HG03558 (cell line): Measurements from ENCODE around the gene PRRX2.
"Not testable (repeated sequence)": the region's sequence is repeated elsewhere in the genome, so short reads cannot be mapped to it uniquely, and the experiment has no call there.

Source experiments
- ATAC-seq: cut with Tn5 transposase; IDR thresholded peaks from one replicate; pipeline ENCODE4 v1.9.1; 2021; ENCODE audit warnings: moderate number of reproducible peaks; ENCODE audit not compliant: unreplicated experiment; ENCODE audit errors: extremely low read depth

Gene PRRX2

DNA sequence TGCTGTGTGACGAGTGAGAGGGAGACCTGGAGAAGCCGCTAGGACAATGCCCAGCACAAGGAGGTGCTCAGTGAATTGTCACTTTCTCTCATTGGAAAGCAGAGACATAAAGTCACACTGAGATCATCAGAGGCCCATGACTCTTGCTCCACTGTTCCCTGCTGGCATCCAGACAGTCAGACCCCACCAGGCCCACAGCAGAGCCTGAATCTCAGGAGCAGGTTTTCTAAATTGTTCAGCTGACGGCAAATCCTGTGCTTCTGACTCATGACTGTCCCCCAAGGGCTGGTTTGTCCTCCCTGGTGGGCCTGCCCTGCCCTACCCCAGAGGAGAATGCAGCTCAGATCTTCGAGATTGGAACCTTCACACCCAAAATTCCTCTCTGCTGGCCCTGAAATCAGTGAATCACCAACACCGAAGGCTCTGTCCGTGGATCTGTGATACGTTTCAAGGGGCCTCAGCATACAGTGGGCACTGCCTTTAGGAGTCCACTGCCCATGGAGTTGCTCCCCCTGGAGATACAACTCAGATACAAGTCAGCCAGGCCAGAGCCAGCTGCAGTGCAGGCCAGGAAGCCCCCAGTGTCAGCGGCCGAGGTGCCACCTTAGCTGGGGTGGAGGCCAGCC, 84.7 kb downstream of the PRRX2 start:
- no peak for ATAC-seq

DNA sequence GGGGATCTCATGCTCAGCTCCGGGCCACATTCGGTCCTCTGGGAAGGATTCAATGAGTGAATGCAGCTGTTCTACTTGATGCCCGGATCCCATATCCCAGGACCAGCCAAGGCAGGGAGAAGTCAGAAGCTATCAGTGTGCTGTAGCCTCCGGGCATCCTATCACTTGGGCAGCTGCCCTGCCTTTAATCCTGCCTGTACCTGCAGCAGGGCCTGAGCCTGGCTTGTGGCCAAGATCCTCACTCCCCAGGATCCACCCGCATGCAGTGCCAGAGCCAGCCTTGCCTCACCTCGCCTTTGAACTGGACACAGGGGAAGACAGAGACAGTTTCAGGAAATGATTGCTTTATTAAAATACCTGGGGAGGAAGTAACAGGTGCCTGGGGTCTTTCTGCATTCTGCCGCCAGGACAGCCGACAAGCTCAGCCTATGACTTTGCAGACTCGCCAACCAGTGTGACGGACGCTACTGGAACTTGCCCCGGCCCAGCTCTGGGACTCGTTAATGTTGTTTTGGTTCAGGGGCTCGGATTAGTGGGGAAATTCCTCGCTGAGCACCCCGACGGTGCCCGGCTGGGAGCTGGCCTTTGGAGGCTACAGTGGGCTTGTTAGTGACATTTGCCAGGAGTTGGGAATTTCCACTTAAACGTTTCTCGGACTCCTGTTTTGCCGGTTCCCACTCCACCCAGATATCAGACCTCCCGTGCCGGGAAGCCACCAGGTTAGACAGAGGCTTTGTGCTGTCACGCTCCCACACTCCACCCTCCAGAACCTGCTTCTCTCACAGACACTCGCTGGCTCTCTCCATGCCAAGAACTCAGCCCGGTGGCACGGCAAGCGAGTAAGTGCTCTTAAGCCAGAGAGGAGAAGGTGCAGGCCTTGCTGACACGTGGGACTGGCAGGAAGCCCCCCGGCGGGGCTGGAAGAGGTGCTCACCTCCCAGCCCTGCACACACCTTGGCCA, 86.7 kb downstream of the PRRX2 start:
- ATAC-seq = no peak

DNA sequence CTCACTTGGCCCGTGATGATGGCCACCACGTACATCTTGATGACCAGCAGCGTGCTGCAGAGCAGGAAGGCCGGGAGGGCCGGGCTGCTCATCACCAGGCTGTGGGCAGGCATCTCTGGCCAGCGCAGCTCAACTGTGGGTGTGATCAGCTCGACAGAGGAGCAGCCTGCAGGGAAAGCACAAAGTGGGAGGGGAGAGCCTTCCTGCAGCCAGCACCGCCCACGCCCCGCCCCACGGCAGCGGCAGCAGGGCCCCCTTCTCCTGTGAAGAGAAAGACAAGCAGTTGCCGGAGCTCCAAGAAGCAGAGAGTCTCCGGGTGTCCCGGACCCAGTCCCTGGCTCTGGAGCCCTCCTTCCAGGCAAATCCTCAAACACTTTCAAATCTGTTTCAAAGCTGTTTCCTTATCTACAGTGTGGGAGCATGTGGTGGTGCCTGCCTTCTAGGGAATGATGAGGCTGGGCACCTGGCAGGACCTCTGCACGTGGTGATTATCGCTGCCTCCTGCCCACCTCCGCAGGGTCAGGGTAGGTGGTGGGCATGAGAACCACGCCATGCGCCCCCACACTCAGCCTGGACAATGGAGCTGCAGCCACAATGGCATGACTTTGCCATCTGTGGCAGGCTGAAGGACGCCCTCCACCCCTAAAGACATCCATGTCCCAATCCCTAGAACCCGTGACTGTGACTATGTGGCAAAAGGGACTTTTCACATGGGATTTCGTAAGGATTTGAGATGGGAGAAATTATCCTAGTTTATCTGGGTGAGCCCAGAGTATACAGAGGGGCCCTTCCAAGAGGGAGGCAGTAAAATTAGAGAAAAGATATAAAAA, 87.7 kb downstream of the PRRX2 start, which contains the start of gene PTGES:
Gene PTGES (minus strand): TSS at position 143 of the 830 bp plus-strand sequence. CDS start 30 bp downstream, at position 113.
- no peak for ATAC-seq

DNA sequence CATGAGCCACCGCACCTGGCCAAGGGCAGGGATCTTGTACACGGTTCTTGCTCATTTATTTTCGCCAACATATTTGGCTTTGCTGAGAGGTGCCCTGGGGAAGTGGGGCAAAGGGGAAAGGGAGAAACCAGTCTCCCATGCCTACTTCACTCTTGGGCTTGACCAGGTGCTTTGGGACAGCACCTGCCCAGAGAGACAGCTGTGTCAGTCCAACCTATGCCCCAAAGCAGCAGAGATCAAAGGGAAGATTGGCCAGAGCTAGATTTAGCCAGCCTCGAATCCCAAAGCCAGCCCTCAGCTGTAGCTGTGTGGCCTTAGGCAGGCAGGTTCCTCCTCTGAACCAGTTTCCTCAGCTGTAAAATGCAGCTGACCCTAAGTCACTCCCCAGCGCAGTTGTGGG, 89.7 kb downstream of the PRRX2 start:
- ATAC-seq = no peak

DNA sequence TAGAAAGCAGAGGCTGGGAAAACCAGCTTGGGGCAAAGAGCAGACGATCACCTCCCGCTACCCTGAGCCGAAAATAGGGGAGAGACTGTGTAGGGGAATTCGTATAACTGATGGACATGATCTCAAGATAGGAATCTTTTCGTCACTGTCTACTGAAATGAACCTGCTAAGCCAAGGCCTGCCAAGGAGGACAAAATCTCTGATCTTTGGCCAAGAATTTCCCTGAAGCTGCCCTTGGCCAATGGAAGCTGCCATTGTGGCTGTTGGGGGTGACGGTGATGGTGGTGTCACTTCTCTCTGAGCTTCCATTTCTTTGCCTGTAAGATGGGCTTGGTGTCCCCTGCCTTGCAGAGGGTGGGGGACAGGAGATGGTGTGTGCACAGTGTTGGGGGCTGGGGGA, 90.7 kb downstream of the PRRX2 start:
- no peak for ATAC-seq

DNA sequence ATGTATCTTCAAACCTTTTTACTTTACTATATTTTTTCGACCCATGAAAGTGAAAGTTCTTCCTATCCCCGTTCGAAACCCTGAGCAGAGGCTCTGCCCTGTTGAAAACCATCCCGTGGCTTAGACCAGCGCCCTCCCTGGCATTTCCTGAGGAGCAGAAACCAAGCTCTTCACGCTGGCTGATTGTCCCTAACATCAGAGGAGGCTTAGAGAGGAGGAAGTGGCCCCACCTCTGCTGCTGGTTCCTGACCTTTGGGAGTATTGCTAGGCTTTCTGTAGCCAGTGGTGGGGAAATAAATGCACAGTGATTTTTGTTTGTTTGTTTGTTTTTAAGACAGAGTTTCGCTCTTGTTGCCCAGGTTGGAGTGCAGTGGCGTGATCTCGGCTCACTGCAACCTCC, 91.6 kb downstream of the PRRX2 start:
- no peak for ATAC-seq

DNA sequence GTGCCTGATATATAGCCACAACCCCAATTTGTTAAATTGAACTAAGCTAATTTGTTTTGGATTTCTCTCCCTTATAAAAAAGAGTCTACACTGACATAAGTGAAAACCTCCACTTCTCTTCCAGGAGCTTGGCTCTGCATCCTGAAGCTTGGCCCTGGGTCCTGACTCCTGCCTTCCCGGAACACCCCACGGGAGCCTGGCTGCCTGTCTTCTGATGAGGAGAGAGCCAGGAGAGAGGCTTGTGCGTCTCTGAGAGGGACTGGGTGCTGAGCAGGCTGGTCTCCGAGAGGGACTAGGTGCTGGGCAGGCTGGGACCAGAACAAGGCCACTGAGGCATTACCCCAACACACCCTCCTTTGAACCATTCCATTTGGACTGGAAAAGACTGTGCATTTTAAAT, 93.9 kb downstream of the PRRX2 start:
- ATAC-seq = no peak

DNA sequence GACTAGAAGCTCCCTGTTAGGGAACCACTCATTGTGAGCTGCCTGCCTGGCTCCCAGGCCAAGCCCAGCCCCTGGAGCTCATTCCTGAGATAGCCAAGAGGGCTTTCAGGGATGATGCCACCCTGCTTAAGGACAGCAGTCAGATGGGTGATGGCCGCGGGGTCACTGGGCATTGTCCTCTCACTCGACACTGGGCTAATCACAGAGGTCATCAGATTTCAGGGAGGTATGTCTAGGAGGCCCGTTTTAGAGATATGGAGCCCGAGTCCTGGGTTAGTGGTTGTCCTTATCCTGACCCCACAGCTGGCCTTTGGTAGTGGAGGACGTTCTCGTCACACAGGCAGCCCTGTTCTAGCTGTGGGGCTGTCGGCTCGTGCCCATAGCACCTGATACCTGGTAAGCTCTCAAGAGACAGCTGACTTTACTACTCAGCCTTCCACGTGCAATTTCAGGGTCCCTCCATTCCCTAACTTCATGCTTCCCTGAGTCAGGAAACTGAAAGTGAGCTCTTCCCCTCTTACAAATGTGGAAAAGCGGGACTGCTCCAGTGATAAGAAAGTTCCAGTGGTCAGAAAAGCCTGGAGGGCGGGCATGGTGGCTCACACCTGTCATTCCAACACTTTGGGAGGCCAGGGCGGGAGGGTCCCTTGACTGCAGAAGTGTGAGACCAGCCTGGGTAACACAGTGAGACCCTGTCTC, 94.5 kb downstream of the PRRX2 start:
- ATAC-seq = no peak

DNA sequence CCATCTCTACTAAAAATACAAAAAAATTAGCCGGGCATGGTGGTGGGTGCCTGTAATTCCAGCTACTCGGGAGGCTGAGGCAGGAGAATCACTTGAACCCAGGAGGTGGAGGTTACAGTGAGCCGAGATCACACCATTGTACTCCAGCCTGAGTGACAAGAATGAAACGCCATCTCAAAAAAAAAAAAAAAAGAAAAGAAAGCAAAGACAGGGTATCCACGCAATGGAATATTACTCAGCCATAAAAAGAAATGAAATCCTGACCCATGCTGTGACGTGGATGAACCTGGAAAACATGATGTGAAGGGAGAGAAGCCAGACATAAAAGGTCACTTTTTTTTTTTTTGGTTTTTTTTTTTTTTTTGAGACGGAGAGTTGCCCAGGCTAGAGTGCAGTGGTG, 95.3 kb downstream of the PRRX2 start:
- ATAC-seq = not testable (repeated sequence)

DNA sequence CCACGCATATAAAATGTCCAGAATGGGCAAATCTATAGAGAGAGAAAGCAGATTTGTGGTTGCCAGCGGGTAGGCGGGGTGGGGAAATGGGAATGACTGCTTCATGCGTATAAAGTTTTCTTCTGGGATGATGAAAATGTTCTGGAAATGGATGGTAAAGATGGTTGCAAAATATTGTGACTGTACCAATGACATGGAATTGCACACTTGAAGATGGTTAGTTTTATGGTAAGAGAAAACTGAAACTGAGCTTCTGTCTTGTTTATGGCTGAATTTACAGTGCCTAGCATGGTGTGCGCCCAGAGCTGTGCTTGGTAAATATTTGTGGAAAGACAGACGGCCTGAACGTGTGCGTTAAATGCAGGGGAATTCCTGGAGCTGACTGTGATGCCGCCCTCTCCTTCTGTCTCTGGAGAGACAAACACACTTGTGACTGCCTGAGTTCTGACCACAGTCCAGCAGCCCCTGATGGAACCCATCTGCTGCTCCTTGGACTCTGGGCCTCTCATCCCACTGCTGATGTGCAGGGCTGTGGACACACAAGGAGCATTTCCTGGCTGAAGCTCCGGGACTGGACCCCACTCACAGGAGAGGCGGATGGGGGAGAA, 96.0 kb downstream of the PRRX2 start:
- ATAC-seq = no peak

DNA sequence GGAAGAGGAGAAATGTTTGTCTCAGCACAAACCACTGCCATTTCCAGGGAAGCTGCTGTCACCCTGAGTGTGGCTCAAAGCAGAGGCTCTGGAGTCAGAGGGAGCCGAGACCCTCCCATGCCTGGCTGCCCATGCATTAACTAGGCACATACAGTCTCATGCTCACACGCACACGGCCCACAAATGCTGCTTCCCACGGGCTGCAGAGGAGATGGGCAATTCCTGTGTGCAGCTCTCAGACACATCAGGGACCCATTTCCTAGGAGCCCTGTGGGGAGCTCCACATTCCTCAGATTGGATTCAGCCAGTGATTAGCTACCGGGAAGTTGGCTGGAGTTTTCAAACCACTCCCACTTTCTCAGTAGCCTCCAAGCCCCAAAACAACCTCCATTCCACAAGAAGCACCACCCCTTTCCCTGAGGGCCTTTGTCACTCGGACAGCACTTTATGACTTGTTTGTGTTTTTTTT, 96.5 kb downstream of the PRRX2 start:
- no peak for ATAC-seq

DNA sequence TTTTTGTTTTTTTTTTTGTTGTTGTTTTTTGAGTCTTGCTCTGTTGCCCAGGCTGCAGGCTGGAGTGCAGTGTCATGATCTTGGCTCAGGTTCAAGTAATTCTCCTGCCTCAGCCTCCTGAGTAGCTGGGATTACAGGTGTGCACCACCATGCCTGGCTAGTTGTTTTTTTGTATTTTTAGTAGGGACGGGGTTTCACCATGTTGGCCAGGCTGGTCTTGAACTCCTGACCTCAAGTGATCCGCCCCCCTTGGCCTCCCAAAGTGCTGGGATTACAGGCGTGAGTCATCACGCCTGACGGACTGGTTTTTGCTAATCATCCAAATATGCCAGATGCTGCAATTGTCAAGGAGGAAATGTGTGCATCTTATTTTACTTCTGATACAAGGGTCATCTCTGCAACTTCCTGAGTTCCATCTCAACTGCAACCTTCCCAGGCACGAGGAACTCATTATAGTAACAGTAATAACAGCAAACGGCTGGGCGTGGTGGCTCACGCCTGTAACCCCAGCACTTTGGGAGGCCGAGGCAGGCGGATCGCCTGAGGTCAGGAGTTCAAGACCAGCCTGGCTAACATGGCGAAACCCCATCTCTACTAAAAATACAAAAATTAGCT, 97.0 kb downstream of the PRRX2 start:
- not testable (repeated sequence) for ATAC-seq

DNA sequence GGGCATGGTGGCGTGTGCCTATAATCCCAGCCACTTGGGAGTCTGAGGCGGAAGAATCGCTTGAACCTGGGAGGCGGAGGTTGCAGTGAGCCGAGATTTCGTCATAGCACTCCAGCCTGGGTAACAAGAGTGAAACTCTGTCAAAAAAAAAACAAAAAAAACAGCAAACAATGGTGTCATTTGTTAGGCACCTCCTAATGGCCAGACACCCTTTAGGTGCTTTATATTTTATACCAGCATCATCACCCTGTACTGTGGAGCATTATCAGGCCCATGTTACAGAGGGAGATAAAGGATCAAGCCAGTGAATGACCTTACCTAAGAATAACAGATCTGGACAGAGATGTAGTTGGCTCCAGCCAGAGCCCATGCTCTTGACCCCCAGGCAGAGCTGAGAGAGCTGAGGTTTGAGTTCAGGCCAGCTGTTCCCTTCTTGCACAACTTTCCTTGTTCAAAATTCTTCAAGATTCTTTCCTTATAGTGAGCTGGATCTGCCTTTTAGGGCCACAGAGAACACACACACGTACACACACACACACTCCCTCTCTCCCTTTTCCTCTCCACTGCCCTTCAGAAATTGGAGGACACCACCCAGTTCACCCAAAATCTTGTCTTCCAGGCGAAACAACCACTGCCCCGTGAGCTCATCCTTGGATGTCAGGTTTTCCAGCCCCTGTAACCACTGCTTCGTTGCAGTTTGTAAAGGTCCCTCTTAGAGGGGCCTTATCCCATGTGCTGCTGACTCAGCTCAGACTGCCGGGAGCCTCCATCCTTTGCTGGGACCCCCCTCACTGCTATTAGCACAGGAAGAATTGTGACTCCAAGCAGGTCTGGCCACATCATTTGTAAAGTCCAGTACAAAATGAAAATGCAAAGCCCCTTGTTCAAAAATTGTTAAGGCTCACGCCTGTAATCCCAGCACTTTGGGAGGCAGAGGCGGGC, 97.8 kb downstream of the PRRX2 start:
- no peak for ATAC-seq

DNA sequence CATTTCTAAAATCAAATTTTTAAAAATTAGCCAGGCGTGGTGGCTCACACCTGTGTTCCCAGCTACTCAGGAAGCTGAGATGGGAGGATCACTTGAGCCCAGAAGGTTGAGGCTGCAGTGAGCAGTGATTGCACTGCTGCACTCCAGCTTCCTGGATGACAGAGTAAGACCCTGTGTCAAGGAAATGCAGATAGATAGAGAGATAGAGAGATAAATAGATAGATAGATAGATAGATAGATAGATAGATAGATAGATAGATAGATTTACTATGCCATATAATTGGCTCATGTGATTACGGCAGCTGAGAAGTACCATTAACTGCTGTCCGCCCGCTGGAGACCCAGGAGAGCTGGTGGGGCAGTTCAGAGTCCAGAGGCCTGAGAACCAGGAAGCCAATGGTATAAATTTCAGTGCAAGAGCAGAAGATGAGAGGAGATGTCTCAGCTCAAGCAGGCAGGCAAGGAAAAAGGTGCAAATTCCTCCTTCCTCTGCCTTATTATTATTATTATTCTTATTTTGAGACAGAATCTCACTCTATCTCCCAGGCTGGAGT, 100.4 kb downstream of the PRRX2 start:
- no peak for ATAC-seq

DNA sequence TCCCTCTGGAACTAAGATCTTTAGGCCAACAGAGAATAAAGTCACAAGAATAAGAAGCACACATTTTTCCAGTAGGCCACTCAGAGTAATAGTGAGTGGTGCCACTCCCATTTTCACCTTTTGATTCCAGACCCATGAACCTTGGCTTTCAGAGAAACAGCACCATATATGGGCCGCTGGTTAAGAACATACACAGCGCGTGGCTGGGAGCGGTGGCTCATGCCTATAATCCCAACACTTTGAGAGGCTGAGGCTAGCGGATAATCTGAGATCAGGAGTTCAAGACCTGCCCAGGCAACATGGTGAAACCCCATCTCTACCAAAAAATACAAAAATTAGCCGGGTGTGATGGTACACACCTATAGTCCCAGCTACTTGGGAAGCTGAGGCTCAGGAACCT, 103.0 kb downstream of the PRRX2 start:
- ATAC-seq = no peak

DNA sequence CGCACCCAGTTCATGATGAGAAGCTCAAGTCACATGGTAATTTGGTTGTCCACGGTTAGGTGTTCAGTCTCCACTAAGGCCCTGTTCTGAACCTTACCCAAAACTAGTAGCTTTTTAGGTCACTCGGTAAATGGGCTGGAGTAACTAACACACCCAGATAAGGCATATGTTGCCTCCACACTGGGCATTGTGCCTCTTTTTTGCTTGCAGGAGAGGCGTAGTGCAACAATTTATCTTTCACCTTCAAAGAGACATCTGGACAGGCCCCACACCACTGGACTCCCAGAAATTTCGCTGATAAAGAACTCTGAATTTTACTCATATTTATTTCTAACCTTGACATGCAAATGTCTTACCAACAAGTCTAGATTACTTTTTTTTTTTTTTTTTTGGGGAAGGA, 104.2 kb downstream of the PRRX2 start:
- no peak for ATAC-seq

DNA sequence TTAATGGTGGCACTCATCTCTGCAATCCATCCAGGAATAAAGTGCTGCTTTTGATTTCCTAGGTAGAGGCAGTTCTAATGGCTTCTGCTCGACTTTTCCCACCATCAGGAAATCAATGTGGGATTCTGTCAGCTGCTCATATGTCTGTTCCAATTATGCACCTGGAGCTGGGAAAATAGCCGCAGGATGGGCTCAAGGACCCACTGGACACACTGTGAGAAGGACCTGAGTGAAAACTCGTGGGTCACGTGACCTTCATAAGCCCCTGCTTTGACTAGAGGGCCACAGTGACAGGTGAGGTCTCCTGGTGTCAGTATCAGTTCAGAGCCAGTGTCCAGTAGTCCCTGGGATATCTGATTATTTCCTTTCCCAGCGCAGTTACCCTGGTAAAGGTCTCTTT, 105.3 kb downstream of the PRRX2 start:
- no peak for ATAC-seq
